ENCODE results near the gene ACSS2. TPM values are rescaled to one million over a fixed set of nuclear protein-coding genes. Genes with fewer than 3 reads are reported as not detected.

The ACSS2 gene
- total and polyA plus RNA-seq, 10 of the 15 experiments (the other 5 are each of a cell fraction or from before 2014, with no cell fraction given) = 2.8 to 37.2 (median 24.2) TPM

- no TSS peak for BruUV-seq (replicated peaks)
- SMC1A ChIA-PET (ENCODE audit: uncharacterized antibody, unreplicated experiment) = interaction anchor here (1.5 to 1.8 kb wide), 2 partner anchors 36 to 67 kb away, joined by 5 read pairs; no protein-coding TSS in a partner anchor
- peaks cover 3 to 22% of the 10 kb centered on the region in 2 experiments for H3K36me3 ChIP-seq (ENCODE audit: control insufficient read depth in 2 of 2, insufficient read depth in 2 of 2, low read length in 1 of 2)
- no peak for DNase-seq (ENCODE audit: low read depth, low spot score)
- POLR2A ChIA-PET = interaction anchor here (0.5 kb wide), 1 partner anchor 35 kb away, joined by 3 read pairs; no protein-coding TSS in a partner anchor
- no peak overlapping the region for H3K4me3 ChIP-seq
- 77% methylated on average over 9 of the region's 9 CpGs for WGBS (ENCODE audit: insufficient coverage, insufficient replicate concordance, low lambda C conversion rate, missing lambda C conversion rate)
- no peaks in the 10 kb centered on the region for H3K4me1 ChIP-seq (ENCODE audit: control insufficient read depth, insufficient read depth, low read length)
- no peaks in the 10 kb centered on the region for H4K20me1 ChIP-seq (ENCODE audit: control insufficient read depth, insufficient read depth)
- FAIRE-seq = no peak
- H3K9me3 ChIP-seq (replicated peaks; ENCODE audit: control insufficient read depth, insufficient read depth, low read length) = no peaks in the 10 kb centered on the region
- no peaks in the 10 kb centered on the region for H3K27me3 ChIP-seq (replicated peaks in 1 of 2; ENCODE audit: control insufficient read depth in 2 of 2, insufficient read depth in 2 of 2, low read length in 1 of 2)
- CTCF ChIA-PET = no interaction called here
- H3K79me2 ChIP-seq (ENCODE audit: control insufficient read depth, insufficient read depth, low read length) = no peaks in the 10 kb centered on the region
- H3K27ac ChIP-seq (ENCODE audit: control insufficient read depth, insufficient read depth) = no peak overlapping the region
- no peak overlapping the region for H2AFZ ChIP-seq (ENCODE audit: control insufficient read depth, low read depth, low read length)
- ATAC-seq = no peak
- intact Hi-C loops (cut with micrococcal nuclease; ENCODE audit: unreplicated experiment) (no loop called here), in situ Hi-C loops (cut with MboI) (no loop called here)
- RAD21 ChIA-PET (ENCODE audit: unreplicated experiment) = no interaction called here
- no peak overlapping the region for H3K9ac ChIP-seq (ENCODE audit: control insufficient read depth, insufficient read depth, low read length)
- H3K4me2 ChIP-seq (ENCODE audit: control insufficient read depth, insufficient read depth) = no peak overlapping the region
- TF ChIP-seq GATAD2B (conservative IDR thresholded peaks at IDR 0.05; ENCODE audit: low read depth) (no peak), CEBPB (IDR thresholded peaks at IDR 0.05; ENCODE audit: borderline replicate concordance in 1 of 2, low read depth in 2 of 2, low read length in 2 of 2) (no peak), SMC3 (IDR thresholded peaks at IDR 0.05; ENCODE audit: borderline replicate concordance, low read length) (no peak), SMAD1 (IDR thresholded peaks at IDR 0.05; ENCODE audit: low read depth, partially characterized antibody) (no peak), IKZF2 (IDR thresholded peaks at IDR 0.05) (no peak), BCL3 (IDR thresholded peaks at IDR 0.05; ENCODE audit: borderline replicate concordance, insufficient read depth, low read depth, low read length, poor library complexity, severe bottlenecking) (no peak), MAX (IDR thresholded peaks at IDR 0.05; ENCODE audit: low read depth, low read length) (no peak)
- TF ChIP-seq, protein P1, sequence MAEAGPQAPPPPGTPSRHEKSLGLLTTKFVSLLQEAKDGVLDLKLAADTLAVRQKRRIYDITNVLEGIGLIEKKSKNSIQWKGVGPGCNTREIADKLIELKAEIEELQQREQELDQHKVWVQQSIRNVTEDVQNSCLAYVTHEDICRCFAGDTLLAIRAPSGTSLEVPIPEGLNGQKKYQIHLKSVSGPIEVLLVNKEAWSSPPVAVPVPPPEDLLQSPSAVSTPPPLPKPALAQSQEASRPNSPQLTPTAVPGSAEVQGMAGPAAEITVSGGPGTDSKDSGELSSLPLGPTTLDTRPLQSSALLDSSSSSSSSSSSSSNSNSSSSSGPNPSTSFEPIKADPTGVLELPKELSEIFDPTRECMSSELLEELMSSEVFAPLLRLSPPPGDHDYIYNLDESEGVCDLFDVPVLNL (IDR thresholded peaks at IDR 0.05; ENCODE audit: low read depth, low read length) = no peak
- TF ChIP-seq, protein P2, sequence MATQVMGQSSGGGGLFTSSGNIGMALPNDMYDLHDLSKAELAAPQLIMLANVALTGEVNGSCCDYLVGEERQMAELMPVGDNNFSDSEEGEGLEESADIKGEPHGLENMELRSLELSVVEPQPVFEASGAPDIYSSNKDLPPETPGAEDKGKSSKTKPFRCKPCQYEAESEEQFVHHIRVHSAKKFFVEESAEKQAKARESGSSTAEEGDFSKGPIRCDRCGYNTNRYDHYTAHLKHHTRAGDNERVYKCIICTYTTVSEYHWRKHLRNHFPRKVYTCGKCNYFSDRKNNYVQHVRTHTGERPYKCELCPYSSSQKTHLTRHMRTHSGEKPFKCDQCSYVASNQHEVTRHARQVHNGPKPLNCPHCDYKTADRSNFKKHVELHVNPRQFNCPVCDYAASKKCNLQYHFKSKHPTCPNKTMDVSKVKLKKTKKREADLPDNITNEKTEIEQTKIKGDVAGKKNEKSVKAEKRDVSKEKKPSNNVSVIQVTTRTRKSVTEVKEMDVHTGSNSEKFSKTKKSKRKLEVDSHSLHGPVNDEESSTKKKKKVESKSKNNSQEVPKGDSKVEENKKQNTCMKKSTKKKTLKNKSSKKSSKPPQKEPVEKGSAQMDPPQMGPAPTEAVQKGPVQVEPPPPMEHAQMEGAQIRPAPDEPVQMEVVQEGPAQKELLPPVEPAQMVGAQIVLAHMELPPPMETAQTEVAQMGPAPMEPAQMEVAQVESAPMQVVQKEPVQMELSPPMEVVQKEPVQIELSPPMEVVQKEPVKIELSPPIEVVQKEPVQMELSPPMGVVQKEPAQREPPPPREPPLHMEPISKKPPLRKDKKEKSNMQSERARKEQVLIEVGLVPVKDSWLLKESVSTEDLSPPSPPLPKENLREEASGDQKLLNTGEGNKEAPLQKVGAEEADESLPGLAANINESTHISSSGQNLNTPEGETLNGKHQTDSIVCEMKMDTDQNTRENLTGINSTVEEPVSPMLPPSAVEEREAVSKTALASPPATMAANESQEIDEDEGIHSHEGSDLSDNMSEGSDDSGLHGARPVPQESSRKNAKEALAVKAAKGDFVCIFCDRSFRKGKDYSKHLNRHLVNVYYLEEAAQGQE (IDR thresholded peaks at IDR 0.05; ENCODE audit: low read depth, low read length) = no peak
Observed at GRCh38 chr20:34942301-34942700, 65.9 kb downstream of the ACSS2 start.

All from GM12878 (cell line).